ENCODE results near the gene SH3GL3.

DNA sequence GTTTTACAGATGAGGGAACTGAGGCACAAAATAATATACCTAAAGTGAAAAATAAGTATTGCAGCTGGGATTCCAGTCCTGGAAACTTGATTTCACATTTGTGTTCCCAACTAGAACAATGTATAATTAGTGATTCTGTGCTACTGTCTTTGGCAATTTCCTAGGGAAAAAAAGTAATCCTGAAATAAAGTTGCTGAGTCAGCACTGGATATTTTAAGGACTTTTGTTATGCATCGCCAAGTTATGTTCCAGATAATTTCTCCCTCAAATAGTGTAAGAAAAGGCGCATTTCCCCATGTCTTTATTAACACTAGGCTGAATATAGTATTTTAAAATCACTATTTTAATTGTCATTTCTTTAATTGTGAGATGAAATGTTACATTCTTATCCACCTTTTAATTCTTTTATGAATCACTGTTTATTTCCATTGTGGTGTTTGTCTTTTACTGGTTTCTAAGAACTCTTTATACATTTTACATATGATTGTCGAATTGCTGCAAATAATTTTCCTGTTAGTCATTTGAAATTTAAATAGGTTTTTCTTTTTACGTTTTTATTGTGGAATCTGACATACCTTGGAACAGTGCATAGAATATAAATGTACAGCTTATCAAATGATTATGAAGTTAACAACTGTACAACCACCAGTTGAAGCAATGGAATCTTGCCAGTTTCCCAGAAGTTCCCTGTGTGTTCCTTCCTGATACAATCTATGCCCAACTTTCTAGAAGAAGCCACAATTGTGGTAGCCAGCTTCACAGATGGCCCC lies 56.6 kb downstream of the SH3GL3 start:
- TF ChIP-seq POLR2AphosphoS5 (IDR thresholded peaks at IDR 0.05; ENCODE audit: low read depth, low read length) = no peak
- no peak for TF ChIP-seq CTCF (IDR thresholded peaks at IDR 0.05)
- TF ChIP-seq REST (IDR thresholded peaks at IDR 0.05; ENCODE audit: insufficient read depth in 1 of 2, low read depth in 2 of 2, low read length in 1 of 2) = no peak
- no peak for TF ChIP-seq SIN3A (IDR thresholded peaks at IDR 0.05; ENCODE audit: borderline replicate concordance, insufficient read depth, low read depth, low read length)
- no peak for TF ChIP-seq TCF7L2 (IDR thresholded peaks at IDR 0.05; ENCODE audit: low read depth, low read length)
